H9 (cell line): ENCODE results near the gene DCAF7. TPM values are rescaled to one million over a fixed set of nuclear protein-coding genes. Genes with fewer than 3 reads are reported as not detected.
A peak's percentile ranks its signal among the peaks of the same experiment; 100 is the strongest.

Experiments used
- DNase-seq: peaks from one replicate; pipeline ENCODE4 v3.0.0-alpha.2; 2017
- H2AFZ ChIP-seq: one replicate; pipeline ENCODE4 v1.6.1; 2013; ENCODE audit warnings: mild to moderate bottlenecking, low read length, control low read depth, moderate library complexity
- H2AK5ac ChIP-seq: 2 replicates; pipeline ENCODE4 v1.6.1; 2013; ENCODE audit warnings: low read length, control low read depth, mixed read lengths; ENCODE audit not compliant: insufficient read length
- H2BK120ac ChIP-seq: one replicate; pipeline ENCODE4 v1.6.1; 2013; ENCODE audit warnings: low read depth, mild to moderate bottlenecking, low read length, control low read depth, inconsistent platforms; ENCODE audit not compliant: poor library complexity, severe bottlenecking
- H2BK12ac ChIP-seq: 2 replicates; pipeline ENCODE4 v1.6.1; 2013; ENCODE audit warnings: low read length, control low read depth, mixed read lengths, low read depth; ENCODE audit not compliant: insufficient read length
- H2BK15ac ChIP-seq: 2 replicates; pipeline ENCODE4 v1.6.1; 2013; ENCODE audit warnings: low read depth, low read length, control low read depth
- H2BK20ac ChIP-seq: one replicate; pipeline ENCODE4 v1.6.1; 2013; ENCODE audit warnings: low read depth, mild to moderate bottlenecking, low read length, control low read depth, inconsistent platforms; ENCODE audit not compliant: poor library complexity, severe bottlenecking
- H2BK5ac ChIP-seq: 2 replicates; pipeline ENCODE4 v1.6.1; 2013; ENCODE audit warnings: low read length, control low read depth, mixed read lengths; ENCODE audit not compliant: insufficient read length
- H3K14ac ChIP-seq: 2 replicates; pipeline ENCODE4 v1.6.1; 2013; ENCODE audit warnings: low read length, control low read depth; ENCODE audit not compliant: insufficient read depth
- H3K18ac ChIP-seq: 2 replicates; pipeline ENCODE4 v1.6.1; 2013; ENCODE audit warnings: low read depth, mild to moderate bottlenecking, mixed read lengths, low read length, control low read depth; ENCODE audit not compliant: insufficient read length
- H3K23ac ChIP-seq: 2 replicates; pipeline ENCODE4 v1.6.1; 2013; ENCODE audit warnings: low read length, control low read depth, mixed read lengths, low read depth; ENCODE audit not compliant: insufficient read length
- H3K23me2 ChIP-seq: 2 replicates; pipeline ENCODE4 v1.6.1; 2013; ENCODE audit warnings: low read depth, mild to moderate bottlenecking, mixed read lengths, low read length, control low read depth; ENCODE audit not compliant: insufficient read length, poor library complexity, severe bottlenecking
- H3K27ac ChIP-seq: 2 replicates; pipeline ENCODE4 v1.5.1; 2013; ENCODE audit warnings: low read length, control low read depth, mixed read lengths, low read depth; ENCODE audit not compliant: insufficient read length
- H3K27me3 ChIP-seq: 2 replicates; pipeline ENCODE4 v1.6.1; 2013; ENCODE audit warnings: low read length, control low read depth, inconsistent platforms; ENCODE audit not compliant: insufficient read depth
- H3K4ac ChIP-seq: 2 replicates; pipeline ENCODE4 v1.6.1; 2013; ENCODE audit warnings: low read depth, mild to moderate bottlenecking, control low read depth, inconsistent platforms, low read length, moderate library complexity
- H3K4me1 ChIP-seq: 2 replicates; pipeline ENCODE4 v1.6.1; 2013; ENCODE audit warnings: low read length, control low read depth, inconsistent platforms; ENCODE audit not compliant: insufficient read depth
- H3K4me2 ChIP-seq: 2 replicates; pipeline ENCODE4 v1.6.1; 2013; ENCODE audit warnings: low read length, control low read depth, mixed read lengths; ENCODE audit not compliant: insufficient read length, insufficient read depth
- H3K56ac ChIP-seq: 2 replicates; pipeline ENCODE4 v1.6.1; 2013; ENCODE audit warnings: low read depth, mild to moderate bottlenecking, mixed read lengths, low read length, control low read depth; ENCODE audit not compliant: insufficient read length
- H3K79me1 ChIP-seq: 2 replicates; pipeline ENCODE4 v1.6.1; 2013; ENCODE audit warnings: low read depth, mild to moderate bottlenecking, moderate library complexity, low read length, control low read depth, inconsistent platforms; ENCODE audit not compliant: insufficient read depth, poor library complexity, severe bottlenecking
- H3K79me2 ChIP-seq: 2 replicates; pipeline ENCODE4 v1.6.1; 2013; ENCODE audit warnings: low read length, control low read depth, inconsistent platforms; ENCODE audit not compliant: insufficient read depth
- H3K9ac ChIP-seq: 2 replicates; pipeline ENCODE4 v1.6.1; 2013; ENCODE audit warnings: low read length, control low read depth, mixed read lengths; ENCODE audit not compliant: insufficient read length; ENCODE audit errors: extremely low read depth
- H3K9me3 ChIP-seq: one replicate; pipeline ENCODE4 v1.6.1; 2013; ENCODE audit warnings: low read depth, low read length, inconsistent platforms; ENCODE audit not compliant: control insufficient read depth
- H3T11ph ChIP-seq: one replicate; pipeline ENCODE4 v1.6.1; 2013; ENCODE audit warnings: mild to moderate bottlenecking, low read length, control low read depth, inconsistent platforms
- H4K20me1 ChIP-seq: one replicate; pipeline ENCODE4 v1.6.1; 2013; ENCODE audit not compliant: control insufficient read depth, insufficient read length, insufficient read depth
- H4K5ac ChIP-seq: 2 replicates; pipeline ENCODE4 v1.6.1; 2013; ENCODE audit warnings: low read depth, mild to moderate bottlenecking, mixed read lengths, low read length, control low read depth; ENCODE audit not compliant: insufficient read length
- H4K8ac ChIP-seq: replicated peaks from 2 replicates; pipeline ENCODE4 v1.6.1; 2013; ENCODE audit warnings: low read length, control low read depth, mixed read lengths, low read depth; ENCODE audit not compliant: insufficient read length
- H4K91ac ChIP-seq: 2 replicates; pipeline ENCODE4 v1.6.1; 2013; ENCODE audit warnings: low read depth, mild to moderate bottlenecking, moderate library complexity, mixed read lengths, low read length, control low read depth; ENCODE audit not compliant: insufficient read length
- H3K27ac Mint-ChIP-seq, 3 experiments: 2 replicates in 2 of 3; 3 replicates in 1 of 3; pipeline ENCODE4 v1.8.0; 2020 to 2021; ENCODE audit warnings: mixed read lengths in 3 of 3, mild to moderate bottlenecking in 1 of 3, moderate library complexity in 1 of 3
- H3K27me3 Mint-ChIP-seq: 2 replicates; pipeline ENCODE4 v1.8.0; 2021; ENCODE audit warnings: low read depth, mild to moderate bottlenecking, moderate library complexity, mixed read lengths
- H3K36me3 Mint-ChIP-seq, 3 experiments: 2 replicates in 2 of 3; 3 replicates in 1 of 3; pipeline ENCODE4 v1.8.0; 2020 to 2021; ENCODE audit warnings: low read depth in 3 of 3, mixed read lengths in 3 of 3; ENCODE audit not compliant: insufficient read depth in 1 of 3
- H3K4me1 Mint-ChIP-seq, 2 experiments: 2 replicates each; pipeline ENCODE4 v1.8.0; 2020; ENCODE audit warnings: mixed read lengths in 2 of 2
- H3K4me3 Mint-ChIP-seq, 2 experiments: 2 replicates in 1 of 2; 3 replicates in 1 of 2; pipeline ENCODE4 v1.8.0; 2020 to 2021; ENCODE audit warnings: mild to moderate bottlenecking in 2 of 2, mixed read lengths in 2 of 2, moderate library complexity in 1 of 2
- H3K9me3 Mint-ChIP-seq, 2 experiments: 2 replicates in 1 of 2; 3 replicates in 1 of 2; pipeline ENCODE4 v1.8.0; 2020; ENCODE audit warnings: mild to moderate bottlenecking in 2 of 2, mixed read lengths in 2 of 2, moderate library complexity in 1 of 2
- WGBS: extraction: QIAGEN DNeasy Blood & Tissue Kit; methylation state at CpG from one replicate; pipeline ENCODE4 v1.1.7; 2013; ENCODE audit warnings: missing lambda C conversion rate, low lambda C conversion rate, mixed read lengths; ENCODE audit not compliant: insufficient read length; ENCODE audit errors: extremely low coverage; 5-methylcytosine and 5-hydroxymethylcytosine counted together
- total RNA-seq: library from RNA; stranded (reverse); gene quantifications from 2 replicates; pipeline ENCODE4 v1.2.1, GENCODE V29; 2021
- TF ChIP-seq, protein P1 (sequence below): fragments of 200-600 bp; sonication (generic); conservative IDR thresholded peaks from 3 replicates; pipeline ENCODE4 v1.8.0; 2021; ENCODE audit warnings: antibody characterized with exemption, mild to moderate bottlenecking

The DCAF7 gene
- total RNA-seq, 1 experiment from 2014 or later: 86.2 TPM

DNA sequence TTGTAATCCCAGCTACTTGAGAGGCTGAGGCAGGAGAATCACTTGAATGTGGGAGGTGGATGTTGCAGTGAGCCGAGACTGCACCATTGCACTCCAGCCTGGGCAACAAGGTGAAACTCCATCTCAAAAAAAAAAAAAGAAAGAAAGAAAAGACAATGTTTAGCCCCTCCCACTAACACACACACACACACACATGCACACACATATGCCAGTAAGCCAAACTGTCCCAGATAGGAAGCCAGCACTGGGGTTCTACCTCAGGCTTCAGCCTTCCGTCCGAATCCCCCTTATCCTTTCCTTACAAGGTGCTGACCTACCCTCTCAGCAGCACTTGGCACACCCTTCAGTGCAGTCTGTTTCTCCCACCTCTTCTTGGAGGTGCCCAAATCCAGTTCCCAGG is 35.8 kb upstream of the DCAF7 start:
- Histone ChIP-seq H3K27me3 (no peaks in the 10 kb centered on the region), H3K9me3 (no peaks in the 10 kb centered on the region), H4K20me1 (no peaks in the 10 kb centered on the region), H3K79me2 (no peaks in the 10 kb centered on the region), H3K23me2 (no peaks in the 10 kb centered on the region), H3K56ac (no peak overlapping the region), H4K8ac (no peak overlapping the region), H2BK20ac (no peak overlapping the region), H3K23ac (no peak overlapping the region), H3K4me2 (no peak overlapping the region), H3K14ac (no peak overlapping the region), H4K5ac (no peak overlapping the region), H3T11ph (no peak overlapping the region), H2BK15ac (no peak overlapping the region), H2BK120ac (no peak overlapping the region), H3K18ac (no peak overlapping the region), H3K27ac (no peak overlapping the region), H3K9ac (no peak overlapping the region), H3K4ac (no peak overlapping the region), H2BK12ac (no peak overlapping the region), H4K91ac (no peak overlapping the region), H2AFZ (no peak overlapping the region), H2AK5ac (no peak overlapping the region), H3K79me1 (no peaks in the 10 kb centered on the region), H2BK5ac (no peak overlapping the region), H3K4me1 (no peaks in the 10 kb centered on the region)
- WGBS: no CpG with 5 or more reads among the region's 3 CpGs
- H3K27me3 Mint-ChIP-seq: peaks cover 7% of the 10 kb centered on the region; the same call in 1 of the 2 replicates
- H3K4me1 Mint-ChIP-seq: 0 out of 4 replicates have a peak, but pooled peaks cover 0 to 2% of the 10 kb centered on the region in 2 experiments
- no peaks in the 10 kb centered on the region for H3K9me3 Mint-ChIP-seq
- DNase-seq: no peak
- H3K36me3 Mint-ChIP-seq: no peaks in the 10 kb centered on the region
- H3K27ac Mint-ChIP-seq: peak overlapping the region in 1 of 3 experiments; percentile 50; a peak in 1 of 7 replicates
- H3K4me3 Mint-ChIP-seq: no peak overlapping the region
- TF ChIP-seq, protein P1, sequence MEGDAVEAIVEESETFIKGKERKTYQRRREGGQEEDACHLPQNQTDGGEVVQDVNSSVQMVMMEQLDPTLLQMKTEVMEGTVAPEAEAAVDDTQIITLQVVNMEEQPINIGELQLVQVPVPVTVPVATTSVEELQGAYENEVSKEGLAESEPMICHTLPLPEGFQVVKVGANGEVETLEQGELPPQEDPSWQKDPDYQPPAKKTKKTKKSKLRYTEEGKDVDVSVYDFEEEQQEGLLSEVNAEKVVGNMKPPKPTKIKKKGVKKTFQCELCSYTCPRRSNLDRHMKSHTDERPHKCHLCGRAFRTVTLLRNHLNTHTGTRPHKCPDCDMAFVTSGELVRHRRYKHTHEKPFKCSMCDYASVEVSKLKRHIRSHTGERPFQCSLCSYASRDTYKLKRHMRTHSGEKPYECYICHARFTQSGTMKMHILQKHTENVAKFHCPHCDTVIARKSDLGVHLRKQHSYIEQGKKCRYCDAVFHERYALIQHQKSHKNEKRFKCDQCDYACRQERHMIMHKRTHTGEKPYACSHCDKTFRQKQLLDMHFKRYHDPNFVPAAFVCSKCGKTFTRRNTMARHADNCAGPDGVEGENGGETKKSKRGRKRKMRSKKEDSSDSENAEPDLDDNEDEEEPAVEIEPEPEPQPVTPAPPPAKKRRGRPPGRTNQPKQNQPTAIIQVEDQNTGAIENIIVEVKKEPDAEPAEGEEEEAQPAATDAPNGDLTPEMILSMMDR: no peak
